ENCODE measurements around the gene CTCF.

- TF ChIP-seq POLR2AphosphoS5 (IDR thresholded peaks at IDR 0.05) = no peak
- no peak for TF ChIP-seq CTCF (IDR thresholded peaks at IDR 0.05 in 8 of 11, conservative IDR thresholded peaks at IDR 0.05 in 3 of 11)
Measured at GRCh38 chr16:67538666-67539101, 23.6 kb upstream of the CTCF start.

Data from spleen (tissue), 7 donors.